D341Med (cell line): ENCODE measurements around the gene TMEM69.
"Not testable (repeated sequence)": the region's sequence is repeated elsewhere in the genome, so short reads cannot be mapped to it uniquely, and the experiment has no call there.

ENCODE experiments used
- DNase-seq: peaks from one replicate; pipeline ENCODE4 v3.0.0; 2012; ENCODE audit warnings: low spot score

TMEM69 gene

DNA sequence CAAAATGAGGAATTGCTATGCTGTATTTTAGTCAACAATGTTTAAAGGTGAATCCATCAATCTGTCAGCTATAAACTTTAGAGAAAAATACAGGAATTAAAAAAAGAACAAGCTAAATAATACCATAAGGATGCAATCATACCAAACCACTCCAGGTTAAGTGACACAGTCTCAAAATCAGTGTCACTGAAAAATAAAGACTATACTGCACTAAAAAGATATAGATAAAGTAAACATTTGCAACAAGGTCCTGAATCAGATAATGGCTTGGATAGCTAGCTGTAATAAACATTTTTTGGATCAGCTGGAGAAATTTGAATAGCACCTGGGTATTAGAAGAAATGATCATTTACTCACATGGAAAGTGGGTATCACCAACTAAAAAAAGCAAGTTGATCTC lies 9.5 kb upstream of the TMEM69 start:
- DNase-seq, result no peak

DNA sequence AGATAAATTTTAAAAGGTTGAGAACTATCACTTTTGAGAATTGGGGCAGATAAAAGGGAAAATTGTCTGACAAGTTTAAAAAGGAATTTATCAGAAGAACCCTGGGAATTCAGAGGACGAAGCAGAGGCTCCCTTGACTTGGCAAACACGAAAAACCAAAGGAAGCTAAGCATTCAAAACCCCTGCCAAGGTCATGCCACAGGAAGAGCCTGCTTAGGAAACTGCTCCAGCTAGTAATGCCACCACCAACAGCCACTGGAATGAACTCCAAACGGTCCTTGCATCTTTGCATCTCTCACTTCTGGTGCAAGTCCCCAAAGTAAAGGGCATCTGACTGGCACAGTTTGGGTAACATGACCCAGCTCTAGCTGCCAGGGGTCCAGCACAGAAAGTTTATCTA lies 8.9 kb upstream of the TMEM69 start:
- no peak for DNase-seq

DNA sequence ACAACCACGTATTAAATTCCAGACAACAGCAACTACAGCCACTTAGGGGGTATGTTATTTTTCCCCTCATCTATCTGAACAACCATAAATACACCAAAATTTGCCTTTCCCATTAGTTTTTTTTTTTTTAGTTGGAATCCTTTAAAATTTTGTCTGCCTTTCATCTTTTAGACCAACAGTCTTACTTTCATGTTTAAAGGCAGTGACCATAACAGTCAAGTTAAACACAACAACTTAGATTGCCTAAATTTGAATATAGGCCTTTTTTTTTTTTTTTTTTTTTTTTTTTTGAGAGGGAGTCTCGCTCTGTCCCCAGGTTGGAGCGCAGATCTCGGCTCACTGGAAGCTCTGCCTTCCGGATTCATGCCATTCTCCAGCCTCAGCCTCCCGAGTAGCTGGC lies 5.0 kb upstream of the TMEM69 start:
- no peak for DNase-seq

DNA sequence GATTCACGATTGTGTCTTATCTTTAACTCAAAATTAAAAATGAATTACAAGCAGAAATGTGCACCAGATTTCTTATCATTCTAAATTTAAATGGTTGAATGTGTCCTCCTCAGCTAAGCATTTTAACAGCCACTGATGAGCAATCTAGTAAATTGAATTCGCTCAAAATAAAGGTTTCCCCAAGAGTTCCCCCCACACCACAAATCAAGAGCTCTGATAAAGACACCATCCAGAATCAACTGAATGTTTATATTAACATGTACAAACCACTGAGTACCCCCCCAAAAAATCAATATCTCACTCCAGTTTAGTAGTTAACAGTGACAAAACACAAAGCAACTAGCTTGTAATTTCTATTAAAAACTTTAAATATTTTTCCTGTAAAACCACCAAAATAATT lies 3.6 kb upstream of the TMEM69 start:
- DNase-seq, result no peak

DNA sequence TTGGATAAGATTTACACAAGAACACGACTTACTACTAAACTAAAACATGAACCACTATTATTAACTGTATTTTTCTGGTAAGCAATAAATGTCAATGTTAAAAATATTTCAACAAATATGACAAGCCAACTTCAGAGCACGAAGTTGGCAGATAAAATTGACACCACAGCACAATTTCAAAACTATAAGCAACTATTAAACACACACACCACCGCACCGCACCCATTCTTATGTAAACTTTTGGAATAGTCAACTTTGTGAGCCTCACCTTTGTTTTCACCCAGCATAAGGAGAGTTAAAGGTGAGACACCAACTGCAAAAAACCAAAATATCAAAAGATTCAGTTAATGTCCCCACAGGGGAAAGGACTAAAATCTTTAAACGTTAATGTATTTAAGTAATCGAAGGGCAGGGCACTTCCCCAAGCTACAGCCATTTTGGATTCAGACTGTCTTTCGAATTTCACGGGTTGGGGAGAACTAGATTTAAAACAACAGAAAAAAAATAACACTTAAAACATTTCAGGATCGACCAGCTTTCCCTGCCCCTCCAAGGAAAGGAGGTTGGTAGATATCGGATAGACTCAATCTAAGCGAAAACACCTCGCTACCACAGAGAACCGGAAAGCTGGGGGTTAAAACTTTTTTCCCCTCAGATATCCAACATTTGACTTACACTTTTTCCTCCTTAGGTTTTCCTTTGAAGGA lies 2.5 kb upstream of the TMEM69 start:
- no peak for DNase-seq

DNA sequence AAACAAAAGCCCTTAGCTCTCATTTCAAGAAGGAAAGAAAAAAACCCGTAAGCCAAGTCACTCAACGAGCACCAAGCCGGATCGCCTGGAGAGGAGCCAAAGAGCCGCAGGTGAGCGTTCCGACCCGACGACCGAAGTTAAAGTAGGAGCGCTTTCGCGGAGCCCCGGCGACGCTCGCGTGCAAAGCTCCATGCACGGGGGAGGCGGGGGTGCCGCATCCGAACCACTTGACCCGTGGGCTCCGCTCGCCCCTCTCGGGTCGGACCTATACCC lies 2.0 kb upstream of the TMEM69 start:
- DNase-seq, result peak; percentile 51

DNA sequence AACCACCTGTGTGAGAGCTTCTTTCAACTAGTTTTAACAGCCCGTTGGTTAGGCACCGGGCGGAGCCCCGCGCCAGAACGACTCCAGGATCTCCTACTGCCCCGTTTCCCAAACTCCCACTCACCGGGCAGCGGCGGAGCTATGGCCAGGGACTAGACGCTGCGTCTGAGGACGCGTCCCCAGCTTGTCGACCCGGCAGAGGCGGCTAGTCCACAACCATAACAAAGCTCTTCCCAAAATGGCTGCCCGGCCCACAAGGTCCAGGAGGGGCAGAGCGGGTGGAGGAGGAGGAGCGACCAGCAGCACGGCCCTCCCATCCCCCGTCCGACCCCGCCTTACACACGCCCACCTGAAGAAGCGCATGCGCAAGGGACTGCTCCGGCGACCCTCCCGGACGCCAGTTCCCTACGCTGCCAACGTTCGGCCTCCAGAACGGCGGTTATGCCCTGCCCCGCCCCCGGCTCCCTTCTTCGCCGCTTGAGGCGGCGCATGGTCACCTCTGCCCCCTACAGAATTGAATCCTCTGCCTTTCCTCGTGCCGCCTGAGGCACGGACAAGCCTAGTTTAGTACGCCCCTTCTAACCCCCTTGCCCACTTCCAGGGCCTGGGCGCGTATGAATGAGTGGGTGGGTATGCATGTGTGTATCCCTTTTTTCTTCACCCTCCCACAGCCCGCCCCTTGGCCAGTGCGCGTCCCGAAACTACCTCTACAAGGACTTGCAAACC lies 1.5 kb upstream of the TMEM69 start, which contains the start of gene GPBP1L1:
Gene GPBP1L1 (minus strand): TSS at position 246 of the 726 bp plus-strand sequence. CDS start 27,446 bp downstream, outside the sequence.
- DNase-seq, result peak; percentile 98

DNA sequence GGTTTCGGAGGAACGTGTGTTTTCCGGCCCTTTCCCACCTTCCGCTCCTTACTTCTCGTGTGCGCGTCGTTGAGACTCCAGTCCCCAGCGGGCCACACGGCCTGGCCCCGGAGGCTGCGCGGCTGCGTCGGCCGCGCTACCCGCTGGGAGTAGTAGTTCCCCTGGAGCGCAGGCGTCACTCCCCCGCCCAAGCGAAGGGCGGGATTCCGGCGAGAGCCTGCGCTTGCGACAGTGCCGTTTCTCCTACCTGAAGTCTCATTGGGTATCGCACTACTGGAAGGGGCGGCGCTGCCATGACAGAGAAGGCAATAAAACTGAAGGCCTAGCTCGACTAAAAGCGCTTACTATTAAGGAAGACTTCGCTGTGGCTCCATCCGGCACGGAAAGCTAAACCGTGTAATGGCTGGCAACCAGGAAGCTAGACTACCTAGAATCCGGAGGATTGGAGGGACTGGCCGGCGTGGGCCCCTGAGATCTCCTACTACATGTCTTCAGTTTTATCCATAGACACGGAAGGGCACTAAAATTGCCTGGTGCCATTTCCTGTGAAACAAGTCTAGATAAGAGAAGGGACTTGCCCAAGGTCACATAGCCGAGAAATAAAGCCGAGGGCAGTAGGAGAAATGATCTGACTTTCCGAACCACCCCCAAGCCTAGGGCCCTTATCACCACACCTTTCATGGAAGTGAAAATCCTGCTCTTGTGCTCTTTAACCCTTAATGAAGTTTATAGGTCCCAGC lies 797 bp upstream of the TMEM69 start:
- peak; percentile 93 for DNase-seq

DNA sequence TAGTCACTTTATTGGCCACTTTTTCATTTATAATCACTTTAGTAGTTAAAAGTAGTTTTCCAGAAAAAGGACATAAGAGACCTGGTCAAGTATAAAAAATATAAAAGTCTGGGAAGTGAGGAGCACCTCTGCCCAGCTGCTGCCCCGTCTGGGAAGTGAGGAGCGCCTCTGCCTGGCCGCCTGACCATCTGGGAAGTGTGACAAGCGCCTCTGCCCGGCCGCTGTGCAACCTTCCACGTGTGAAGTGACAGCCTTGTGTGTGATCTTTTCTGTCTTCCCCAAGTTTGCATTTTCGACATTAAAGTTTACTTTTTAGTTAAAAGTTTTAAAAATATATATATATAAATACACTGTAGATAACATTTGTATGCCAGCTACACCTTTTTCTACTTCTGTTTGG lies 5.8 kb downstream of the TMEM69 start:
- DNase-seq, result not testable (repeated sequence)

DNA sequence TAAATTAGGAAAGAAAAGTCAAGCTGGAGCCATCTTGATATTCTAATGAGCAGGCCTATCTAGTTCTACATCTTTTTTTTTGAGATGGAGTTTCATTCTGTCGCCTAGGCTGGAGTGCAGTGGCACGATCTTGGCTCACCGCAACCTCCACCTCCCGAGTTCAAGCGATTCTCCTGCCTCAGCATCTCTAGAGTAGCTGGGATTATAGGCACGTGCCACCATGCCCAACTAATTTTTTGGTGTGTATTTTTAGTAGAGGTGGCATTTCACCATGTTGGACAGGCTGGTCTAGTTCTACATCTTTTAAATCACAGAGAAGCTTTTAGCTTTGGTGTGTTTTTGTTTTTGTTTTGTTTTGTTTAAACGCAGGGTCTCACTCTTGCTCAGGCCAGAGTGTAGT lies 6.8 kb downstream of the TMEM69 start:
- no peak for DNase-seq

DNA sequence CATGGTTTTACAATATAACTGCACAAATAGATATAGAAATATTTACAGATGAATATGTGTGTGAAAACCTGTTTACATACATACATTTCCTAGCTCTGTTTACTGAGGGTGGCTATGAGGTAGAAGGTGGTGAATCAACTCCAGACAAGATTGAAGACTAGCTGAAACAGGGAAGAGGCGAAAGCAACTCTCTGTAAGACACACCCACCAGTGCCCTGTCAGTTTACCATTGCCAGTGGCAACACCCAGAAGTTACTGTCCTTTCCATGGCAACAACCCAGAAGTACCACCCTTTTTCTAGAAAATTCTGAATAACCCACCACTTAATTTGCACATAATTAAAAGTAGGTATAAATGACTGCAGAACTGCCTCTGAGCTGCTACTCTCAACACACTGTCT lies 16.7 kb downstream of the TMEM69 start:
- no peak for DNase-seq

DNA sequence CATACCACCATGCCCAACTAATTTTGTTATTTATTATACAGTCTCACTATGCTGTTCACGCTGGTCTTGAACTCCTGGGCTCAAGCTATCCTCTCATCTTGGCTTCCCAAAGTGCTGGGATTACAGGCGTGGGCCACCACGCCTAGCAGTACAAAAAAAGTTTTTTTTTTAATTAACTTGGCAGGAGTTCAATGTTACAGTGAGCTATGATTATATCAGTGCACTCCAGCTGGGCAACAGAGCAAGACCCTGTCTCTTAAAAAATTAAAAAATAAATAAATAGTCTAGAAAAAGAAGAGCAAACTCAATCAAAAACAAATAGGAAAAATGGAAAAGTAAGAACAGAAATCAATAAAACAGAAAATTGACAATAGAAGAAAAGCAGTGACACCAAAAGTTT lies 25.7 kb downstream of the TMEM69 start:
- DNase-seq, result no peak

DNA sequence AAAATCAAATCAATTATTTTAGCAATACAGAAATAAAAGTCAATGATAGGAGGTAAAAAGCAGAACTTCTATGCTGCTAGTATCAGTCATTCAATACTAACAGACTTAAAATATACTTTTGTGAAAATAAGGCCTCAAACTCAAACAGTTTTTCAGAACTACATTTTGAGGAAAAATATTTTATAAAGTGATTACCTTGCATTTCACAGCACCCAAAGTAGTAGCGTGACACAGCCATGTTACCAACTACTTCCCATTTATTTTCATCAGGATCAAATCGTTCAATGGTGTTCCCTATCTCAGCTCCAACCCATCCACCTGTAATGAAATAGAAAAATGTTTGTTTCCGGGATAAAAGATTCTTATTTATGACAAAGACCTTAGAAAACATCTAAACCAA lies 28.7 kb downstream of the TMEM69 start:
- DNase-seq, result no peak

DNA sequence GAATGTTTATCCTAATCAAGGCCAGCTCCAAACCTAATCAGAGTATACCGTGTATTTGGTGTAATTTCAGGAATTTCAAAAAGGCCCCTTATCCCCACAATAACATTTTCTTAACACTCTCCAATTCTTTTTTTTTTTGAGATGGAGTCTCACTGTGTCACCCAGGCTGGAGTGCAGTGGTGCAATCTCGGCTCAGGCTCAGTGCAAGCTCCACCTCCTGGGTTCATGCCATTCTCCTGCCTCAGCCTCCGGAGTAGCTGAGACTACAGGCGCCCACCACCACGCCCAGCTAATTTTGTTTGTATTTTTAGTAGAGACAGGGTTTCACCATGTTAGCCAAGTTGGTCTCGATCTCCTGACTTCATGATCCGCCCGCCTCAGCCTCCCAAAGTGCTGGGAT lies 29.4 kb downstream of the TMEM69 start:
- DNase-seq, result not testable (repeated sequence)

DNA sequence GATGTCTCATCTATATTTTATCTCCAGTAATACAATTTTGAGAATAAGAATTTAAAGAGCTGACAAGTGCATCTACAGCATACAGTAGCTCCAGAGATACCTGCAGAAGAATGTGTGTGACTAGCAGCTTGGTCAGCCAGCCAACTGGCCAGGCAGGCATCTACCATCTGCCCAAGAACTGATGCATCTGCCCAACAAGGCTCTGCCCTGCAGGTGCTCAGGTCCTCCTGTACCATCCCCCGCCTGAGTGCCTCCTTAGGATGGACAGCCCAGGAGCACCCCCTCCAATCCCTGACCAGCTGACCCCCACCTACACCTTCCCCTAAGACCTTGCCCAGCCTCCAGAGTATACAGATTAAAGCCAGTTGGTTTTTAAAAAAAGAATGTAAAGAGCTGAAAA lies 30.3 kb downstream of the TMEM69 start:
- DNase-seq, result peak; percentile 15

DNA sequence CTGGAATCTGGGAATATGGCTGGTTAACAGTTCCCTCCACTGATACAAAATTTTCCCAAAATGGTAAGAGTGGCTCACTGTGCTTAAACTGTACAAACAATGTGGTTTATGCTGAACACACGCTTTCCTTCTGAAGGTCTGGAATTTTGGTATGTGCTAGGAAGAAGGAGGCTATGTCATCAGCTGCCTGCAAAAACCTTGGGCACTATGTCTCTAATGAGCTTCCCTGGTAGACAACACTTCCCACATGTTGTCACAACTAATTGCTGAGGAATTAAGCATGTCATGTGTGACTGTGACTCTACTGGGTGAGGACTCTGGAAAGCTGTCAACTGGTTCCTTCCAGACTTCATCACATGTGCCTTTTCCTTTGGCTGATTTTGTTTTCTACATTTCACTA lies 33.2 kb downstream of the TMEM69 start:
- no peak for DNase-seq

DNA sequence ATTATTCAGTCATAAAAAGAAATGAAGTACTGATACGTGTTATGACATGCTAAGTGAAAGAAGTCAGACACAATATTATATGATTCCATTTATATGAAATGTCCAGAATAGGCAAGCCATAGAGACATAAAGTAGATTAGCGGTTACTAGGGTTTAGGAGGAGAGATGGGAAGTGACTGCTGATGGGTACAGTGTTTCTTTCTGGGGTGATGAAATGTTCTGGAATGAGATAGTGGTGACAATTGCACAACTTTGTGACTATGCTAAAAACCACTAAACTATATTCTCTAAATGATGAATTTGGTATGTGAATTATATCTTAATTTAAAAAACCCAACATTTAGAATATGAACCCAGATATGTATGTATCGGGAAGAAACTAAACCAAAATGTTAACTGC lies 34.8 kb downstream of the TMEM69 start:
- no peak for DNase-seq

DNA sequence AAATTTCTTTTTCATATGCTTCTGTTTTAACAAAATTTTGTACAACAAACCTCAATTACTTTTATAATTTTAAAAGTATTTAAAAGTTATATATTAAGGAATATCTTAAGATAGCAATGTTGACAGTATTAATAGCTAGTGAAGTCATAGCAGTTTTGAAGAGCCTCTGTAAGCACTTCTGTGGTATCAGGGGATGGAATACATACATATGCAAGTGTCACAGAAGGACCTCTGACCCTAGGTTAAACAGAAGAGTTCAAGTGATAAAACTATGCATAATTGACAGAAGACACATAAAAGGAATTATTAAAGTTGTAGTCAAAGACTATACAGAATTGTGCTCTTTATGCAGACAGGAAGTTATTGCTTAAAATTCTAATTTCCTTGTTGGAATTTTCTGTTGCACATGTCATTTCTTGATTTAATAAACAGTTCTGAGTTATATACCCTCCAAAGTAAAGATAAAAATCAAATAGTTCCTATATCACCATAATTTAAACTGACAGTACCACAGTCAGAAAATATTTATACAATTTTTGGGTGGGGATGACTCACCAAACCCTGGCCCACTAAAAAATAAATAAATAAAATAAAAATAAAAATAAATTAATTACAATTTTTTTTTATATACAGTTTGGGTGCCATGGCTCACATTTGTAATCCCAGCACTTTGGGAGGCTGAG lies 35.4 kb downstream of the TMEM69 start:
- no peak for DNase-seq

DNA sequence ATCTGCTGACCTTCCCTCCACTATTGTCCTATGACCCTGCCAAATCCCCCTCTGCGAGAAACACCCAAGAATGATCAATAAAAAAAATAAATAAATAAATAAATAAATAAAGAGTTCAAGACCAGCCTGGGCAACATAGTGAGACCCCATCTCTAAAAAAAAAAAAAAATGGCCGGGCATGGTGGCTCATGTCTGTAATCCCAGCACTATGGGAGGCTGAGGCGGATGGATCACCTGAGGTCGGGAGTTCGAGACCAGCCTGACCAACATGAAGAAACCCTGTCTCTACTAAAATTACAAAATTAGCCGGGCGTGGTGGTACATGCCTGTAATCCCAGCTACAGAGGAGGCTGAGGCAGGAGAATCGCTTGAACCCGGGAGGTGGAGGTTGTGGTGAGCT lies 38.0 kb downstream of the TMEM69 start:
- DNase-seq, result not testable (repeated sequence)

DNA sequence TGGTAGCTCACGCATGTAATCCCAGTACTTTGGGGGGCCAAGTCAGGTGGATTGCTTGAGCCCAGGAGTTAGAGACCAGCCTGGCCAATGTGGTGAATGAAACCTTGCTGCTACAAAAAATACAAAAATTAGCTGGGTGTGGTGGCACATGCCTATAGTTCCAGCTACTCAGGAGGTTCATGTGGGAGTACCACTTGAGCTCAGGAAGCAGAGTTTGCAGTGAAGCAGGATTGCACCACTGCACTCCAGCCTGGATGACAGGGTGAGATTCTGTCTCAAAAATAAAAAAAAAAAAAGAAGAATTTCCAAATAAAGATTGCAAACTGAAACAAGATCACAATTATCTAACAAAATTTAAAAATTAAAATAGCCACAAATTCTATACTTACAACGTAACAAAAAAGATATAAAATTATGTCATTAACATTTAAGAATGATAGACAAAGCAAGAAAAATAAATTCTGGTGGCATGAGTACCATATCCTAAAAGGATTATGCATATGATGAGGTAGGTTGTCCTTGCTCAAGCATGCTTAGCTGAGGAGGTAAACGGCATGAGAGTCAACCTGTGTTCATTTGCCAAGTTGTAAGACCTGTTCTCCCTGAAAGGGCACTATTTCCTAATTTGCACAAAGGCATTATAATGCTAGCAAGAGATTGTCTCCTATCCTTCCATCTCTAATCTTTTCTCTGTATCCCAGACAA lies 42.2 kb downstream of the TMEM69 start:
- no peak for DNase-seq

DNA sequence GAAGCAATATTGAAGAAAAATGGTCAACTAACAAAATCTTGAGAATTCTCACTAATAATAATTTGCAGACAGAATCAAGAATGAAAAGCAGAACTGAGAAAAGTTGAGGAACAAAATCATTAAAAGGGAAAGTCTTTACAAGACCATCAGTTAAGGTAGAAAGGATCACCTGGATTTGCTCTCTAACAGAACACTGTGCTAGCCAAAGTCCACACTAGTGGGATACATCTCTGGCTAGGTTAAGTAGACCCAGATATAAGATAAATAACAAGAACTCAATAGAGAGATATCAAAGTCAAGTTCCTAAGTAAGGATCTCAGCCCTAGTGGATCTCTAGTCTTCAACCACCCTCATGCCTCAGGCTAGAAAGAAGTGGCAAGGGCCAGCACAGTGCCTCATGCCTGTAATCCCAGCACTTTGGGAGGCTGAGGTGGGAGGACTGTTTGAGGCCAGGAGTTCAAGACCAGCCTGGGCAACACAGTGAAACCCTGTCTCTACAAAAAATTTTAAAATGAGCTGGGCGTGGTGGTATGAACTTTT lies 42.9 kb downstream of the TMEM69 start:
- DNase-seq, result no peak

DNA sequence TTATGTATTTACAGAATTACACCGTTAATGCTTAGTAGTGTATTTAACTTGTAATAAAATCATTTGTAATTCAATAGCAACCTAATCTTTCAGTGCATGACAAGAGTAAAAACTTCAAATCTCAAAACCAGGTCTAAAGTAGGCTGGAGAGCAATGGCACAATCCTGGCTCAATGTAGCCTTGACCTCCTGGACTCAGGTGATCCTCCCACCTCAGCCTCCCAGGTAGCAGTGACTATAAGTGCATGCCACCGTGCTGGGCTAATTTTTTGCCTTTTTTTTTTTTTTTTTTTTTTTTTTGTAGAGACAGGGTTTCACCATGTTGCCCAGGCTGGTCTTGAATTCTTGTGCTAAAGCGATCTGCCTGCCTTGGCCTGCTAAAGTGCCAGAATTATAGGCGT lies 51.2 kb downstream of the TMEM69 start:
- DNase-seq, result no peak
